Left cardiac atrium (tissue), 4 donors: Measurements from ENCODE around the gene TRIM46. TPM values are rescaled to one million over a fixed set of nuclear protein-coding genes. Genes with fewer than 3 reads are reported as not detected.
"Not testable (repeated sequence)": the region's sequence is repeated elsewhere in the genome, so short reads cannot be mapped to it uniquely, and the experiment has no call there.

Experiments used
- ATAC-seq, 2 donors: fragments of 200-7000 bp; cut with Tn5 transposase; one replicate each; pipeline ENCODE4 v1.9.1; 2020; ENCODE audit warnings: mild to moderate bottlenecking in 2 of 2, moderate library complexity in 2 of 2
- DNase-seq: peaks from one replicate; pipeline ENCODE4 v3.0.0-alpha.2; 2020
- intact Hi-C, 2 donors: fragments of 100-400 bp; cut with DNase I; formaldehyde crosslinking; loops; one replicate each; pipeline versions ENCODE4 v1.14.1 to v1.15.1; 2022 to 2023
- total RNA-seq, 2 donors: library from RNA; stranded (reverse); fragmentation: NEBNext Ultra II Directional; extraction: Animal tissue kit (Norgen Biotek cat#: 25700); gene quantifications; one replicate each; pipeline ENCODE4 v1.2.1, GENCODE V29; 2021
- donor health status: DM: no; HTN: yes; CAD: no.
- donor health status: DM: no; HTN: yes; CAD: no; lungs with severe emphysema.
- donor health status: DM: yes; HTN: yes; CAD: no.
- donor health status: Dilated cardiomyopathy.

The TRIM46 gene
- total RNA-seq, 2 donors from 2014 or later = 0.15 to 0.21 TPM

DNA sequence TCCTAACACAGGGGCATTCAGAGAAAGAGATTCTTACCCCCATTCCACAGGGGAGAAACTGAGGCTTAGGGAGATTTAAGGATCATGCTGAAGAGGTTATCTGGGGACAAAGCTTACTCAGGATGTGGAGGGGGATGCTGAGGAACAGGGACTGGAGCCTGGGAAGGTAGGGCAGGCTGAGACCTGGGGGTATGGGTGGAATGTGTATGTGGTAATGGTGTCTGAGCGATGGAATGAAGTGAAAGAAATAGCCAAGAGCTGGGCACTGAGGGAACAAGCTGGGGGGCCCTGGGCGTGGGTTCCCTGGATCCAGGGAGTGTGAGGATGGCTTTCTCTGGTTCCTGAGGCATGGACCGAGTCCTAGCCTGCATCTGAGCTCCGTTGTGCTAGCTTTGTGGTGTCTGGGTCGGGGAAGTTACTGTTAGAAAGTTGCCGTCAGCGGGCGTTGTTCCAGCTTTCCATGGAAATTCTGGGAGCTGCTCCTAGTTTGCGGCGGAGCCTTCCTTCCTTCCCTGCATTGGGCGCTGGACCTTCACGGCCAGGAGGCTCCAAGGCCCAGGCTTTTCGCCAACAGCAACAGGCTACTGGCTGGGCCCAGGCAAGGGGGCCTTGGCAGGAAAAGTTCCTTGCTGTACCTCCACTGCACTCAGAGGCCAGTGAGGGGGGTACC, 37.9 kb downstream of the TRIM46 start:
- intact Hi-C loops, ATAC-seq: not testable (repeated sequence)
- DNase-seq = peak; percentile 84

GRCh38 chr1:155212051-155212440, 38.4 kb downstream of the TRIM46 start:
- intact Hi-C loops, ATAC-seq, DNase-seq: not testable (repeated sequence)

- DNase-seq, intact Hi-C loops, ATAC-seq: not testable (repeated sequence)
Measured at GRCh38 chr1:155214702-155215101, 41.1 kb downstream of the TRIM46 start.

DNA sequence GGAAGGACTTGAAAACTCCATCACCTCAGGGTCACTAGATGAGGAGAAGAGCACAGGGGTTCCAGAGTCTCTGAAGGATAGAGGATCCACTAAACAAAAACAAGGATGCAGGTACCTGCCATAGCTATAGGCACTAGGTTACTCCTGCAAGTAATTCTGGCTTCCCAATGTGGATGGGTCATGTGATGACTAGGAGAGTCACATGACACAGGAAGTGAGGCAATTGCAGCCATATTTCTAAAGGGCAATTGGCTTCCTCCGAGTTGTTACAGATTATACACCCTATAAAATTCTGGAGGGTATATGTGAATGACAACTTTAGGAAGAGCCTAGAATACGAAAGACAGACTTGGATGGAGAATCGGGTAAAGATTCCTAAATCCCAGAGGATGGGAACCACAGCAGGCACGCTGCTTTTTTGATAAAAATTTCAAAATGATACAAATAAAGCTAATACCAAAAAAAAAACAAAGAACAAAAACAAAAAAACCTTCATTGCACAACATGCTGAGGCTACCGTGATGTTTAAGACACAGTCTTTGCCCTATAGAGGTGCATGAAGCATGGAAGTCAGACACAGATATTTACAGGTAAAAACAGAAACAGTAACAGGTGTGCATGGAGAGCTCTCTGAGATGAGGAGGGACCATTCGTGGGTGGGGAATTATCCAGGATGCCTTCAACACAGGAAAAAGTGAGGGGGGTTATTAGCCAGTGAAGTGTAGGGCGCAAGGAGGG, 45.4 kb downstream of the TRIM46 start:
- ATAC-seq (peak; percentile 75 to 78), DNase-seq (no peak)
- intact Hi-C loops = no loop called here

DNA sequence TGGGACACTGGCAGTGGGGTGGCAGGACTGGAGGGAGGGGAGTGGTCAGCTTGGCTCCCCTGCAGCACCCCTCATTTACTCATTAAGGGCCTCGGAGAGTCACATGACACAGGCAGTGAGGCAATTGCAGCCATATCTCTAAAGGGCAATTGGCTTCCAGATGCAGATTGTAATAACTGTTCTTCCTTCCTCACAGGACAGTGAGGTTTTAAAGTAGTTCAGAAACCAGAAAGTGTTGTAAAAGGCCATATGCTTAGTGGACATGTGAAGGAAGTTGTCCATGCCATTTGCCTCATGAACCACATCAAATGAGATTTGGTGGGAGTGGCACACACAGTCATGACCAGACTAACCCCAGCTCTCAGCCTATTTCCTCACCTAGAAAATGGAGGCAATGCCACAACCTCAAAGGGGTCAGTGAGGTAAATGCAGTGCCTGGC, 46.0 kb downstream of the TRIM46 start:
- ATAC-seq (peak; percentile 45 to 58), DNase-seq (no peak)
- intact Hi-C loops = no loop called here

DNA sequence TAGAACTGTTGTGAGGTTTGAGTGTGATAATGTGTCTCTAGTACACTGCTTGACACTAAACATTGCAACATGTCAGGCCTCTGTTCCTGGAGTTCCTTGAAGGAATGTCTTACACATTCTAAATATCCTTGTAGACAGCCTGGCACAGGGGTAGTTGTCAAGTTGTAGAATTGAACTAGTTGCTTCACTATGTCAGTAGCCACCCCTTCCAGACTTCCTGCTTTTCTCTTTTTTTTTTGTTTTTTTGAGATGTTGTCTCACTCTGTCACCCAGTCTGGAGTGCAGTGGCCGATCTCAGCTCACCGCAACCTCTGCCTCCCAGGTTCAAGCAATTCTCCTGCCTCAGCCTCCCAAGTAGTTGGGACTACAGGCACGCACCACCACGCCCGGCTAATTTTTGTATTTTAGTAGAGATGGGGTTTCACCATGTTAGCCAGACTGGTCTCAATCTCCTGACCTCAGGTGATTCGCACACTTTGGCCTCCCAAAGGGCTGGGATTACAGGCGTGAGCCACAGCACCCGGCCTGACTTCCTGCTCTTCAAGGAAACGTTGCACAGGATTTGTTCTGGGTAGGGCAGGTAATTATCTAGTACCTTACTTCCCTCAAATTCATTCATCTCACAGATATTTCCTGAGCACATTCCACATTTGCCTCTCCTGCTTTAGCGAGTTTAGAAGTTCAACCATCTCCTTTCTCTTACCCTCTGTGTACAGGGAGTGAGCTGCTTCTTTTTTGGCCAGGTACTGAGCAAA, 46.7 kb downstream of the TRIM46 start:
- DNase-seq, ATAC-seq, intact Hi-C loops: not testable (repeated sequence)

DNA sequence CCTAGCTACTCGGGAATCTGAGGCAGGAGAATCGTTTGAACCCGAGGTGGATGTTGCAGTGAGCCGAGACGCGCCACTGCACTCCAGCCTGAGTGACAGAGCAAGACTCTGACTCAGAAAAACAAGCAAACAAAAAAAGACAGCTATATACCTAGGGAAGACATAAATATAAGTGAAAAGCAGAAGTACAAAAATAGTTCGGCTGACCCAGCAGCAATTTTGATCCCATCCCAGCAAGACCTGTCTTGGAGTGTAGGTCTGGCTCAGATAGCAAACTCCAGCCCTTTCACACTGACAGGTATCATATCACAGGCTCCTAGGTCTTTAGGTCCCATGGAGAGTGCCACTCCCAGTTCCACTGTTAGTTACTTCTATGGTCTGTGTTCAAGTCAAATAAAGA, 49.4 kb downstream of the TRIM46 start:
- intact Hi-C loops = no loop called here
- ATAC-seq = no peak
- no peak for DNase-seq

DNA sequence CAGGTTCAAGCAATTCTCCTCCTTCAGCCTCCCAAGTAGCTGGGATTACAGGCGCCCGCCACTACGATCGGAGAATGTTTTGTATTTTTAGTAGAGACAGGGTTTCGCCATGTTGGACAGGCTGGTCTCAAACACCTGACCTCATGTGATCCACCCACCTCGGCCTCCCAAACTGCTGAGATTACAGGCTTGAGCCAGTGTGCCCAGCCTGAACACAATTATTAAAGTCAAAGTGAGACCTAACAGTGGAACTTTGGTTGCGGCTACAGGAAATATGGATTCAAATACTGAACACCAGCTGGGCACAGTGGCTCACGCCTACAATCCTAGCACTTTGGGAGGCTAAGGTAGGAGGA, 51.7 kb downstream of the TRIM46 start:
- intact Hi-C loops, ATAC-seq, DNase-seq: not testable (repeated sequence)

GRCh38 chr1:155226188-155226909, 52.7 kb downstream of the TRIM46 start:
- DNase-seq (peak; percentile 82), ATAC-seq (peak; percentile 53 to 69)
- intact Hi-C loops = no loop called here

DNA sequence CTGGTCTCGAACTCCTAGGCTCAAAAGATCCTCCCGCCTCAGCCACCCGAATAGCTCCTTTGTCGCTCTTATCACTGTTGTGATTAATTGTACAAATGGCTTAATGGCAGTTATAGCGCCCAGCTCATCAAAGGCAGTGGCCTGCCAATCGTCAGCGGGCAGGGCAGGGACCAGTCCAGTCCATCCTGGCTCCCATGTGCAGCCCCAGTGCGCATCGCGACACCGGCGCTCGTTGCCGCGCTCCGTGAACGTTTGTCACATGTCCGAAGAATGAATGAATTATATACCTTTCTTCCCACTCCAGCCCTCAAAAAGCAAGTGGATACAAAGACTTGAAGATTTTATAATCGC, 53.2 kb downstream of the TRIM46 start:
- peak; percentile 58 for DNase-seq
- intact Hi-C loops = no loop called here
- peak; percentile 44 to 53 for ATAC-seq

DNA sequence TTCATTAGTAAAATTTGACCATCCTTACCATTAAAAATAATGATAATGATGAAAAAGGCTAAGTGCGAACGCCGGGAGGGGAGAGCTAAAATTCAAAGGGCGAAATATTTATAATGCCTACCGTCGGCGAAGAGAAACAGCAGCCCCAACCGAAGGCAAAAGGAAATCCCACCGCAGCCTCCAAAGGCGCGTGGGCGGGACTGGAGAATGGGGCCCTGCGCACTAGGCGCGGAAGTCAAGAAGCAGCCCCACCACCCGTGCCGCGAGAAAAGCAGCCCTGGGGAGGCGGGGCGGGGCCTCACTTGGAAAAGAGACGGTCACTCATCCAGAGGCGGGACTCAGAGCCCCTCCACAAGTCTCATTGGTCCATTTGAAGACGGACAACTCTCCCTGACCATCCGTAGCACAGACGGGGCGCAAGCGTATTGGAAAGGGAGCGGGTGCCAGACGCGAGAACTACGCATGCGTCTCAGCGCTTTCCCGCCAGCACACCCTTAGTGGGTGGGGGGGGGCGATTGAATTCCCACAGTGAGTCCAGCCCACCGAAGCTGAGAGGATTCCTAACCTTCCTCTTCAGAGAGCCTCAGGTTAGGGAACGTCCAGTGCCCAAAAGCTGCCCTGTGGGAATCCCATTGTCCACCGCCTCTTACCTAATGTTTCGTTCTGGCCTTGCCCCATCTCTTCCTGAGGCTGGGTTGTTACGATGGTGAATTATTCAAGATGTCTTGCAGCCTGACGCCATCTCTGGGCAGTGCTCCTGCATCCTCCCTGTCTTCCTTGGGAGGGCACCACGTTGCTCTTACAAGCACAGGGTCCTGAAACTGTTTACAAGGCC, 53.8 kb downstream of the TRIM46 start:
- intact Hi-C loops = no loop called here

GRCh38 chr1:155228096-155228427, 54.4 kb downstream of the TRIM46 start:
- no peak for ATAC-seq
- no peak for DNase-seq
- intact Hi-C loops = no loop called here

More for the DNA sequence above, 53.8 kb downstream of the TRIM46 start:
- peak; percentile 99 for DNase-seq
- ATAC-seq = peak; percentile 98 to 99

- ATAC-seq, DNase-seq, intact Hi-C loops: not testable (repeated sequence)
Measured at GRCh38 chr1:155231302-155231701, 57.7 kb downstream of the TRIM46 start.

GRCh38 chr1:155232001-155232978, 58.6 kb downstream of the TRIM46 start:
- DNase-seq (peak; percentile 70), ATAC-seq (peak in 1 of 2 donors; percentile 18)
- intact Hi-C loops = not testable (repeated sequence)

DNA sequence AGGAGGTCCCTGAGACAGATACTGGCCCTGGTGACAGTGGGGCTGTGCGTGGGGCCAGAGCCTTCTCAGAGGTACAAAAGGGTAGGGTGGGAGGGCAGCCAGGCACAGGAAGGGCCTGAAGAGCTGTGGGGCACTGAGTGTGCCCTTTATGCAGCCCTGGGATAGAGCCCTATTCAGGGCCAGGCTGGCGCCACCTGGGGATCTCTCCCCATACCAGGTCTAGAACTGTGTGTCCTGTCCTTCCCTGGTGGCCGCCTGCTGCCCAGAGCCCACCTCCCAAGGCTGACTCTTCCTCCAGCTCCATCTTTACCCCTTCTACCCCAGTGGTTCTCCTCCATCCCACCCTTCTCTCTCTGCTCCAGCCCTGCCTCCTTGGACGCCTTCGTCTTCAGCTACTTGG, 59.9 kb downstream of the TRIM46 start:
- ATAC-seq, DNase-seq, intact Hi-C loops: not testable (repeated sequence)
